HL-60 (cell line): ENCODE results near the gene GMDS.

Source experiments
- DNase-seq, 2 experiments: peaks; one replicate each; pipeline ENCODE4 v3.0.0-alpha.2; 2010 to 2020; ENCODE audit warnings: low read depth in 1 of 2, low spot score in 1 of 2
- H3K27ac ChIP-seq: fragments of 250-450 bp; sonication (Bioruptor Pico); replicated peaks from 2 replicates; pipeline ENCODE4 v1.5.1; 2020; ENCODE audit warnings: mild to moderate bottlenecking, moderate library complexity
- H3K27me3 ChIP-seq: fragments of 250-450 bp; sonication (Bioruptor Pico); 2 replicates; pipeline ENCODE4 v1.5.1; 2021; ENCODE audit warnings: mild to moderate bottlenecking, moderate library complexity; ENCODE audit not compliant: insufficient read depth, poor library complexity, severe bottlenecking
- H3K4me3 ChIP-seq: replicated peaks from 2 replicates; pipeline ENCODE4 v1.5.1; 2011; ENCODE audit warnings: mild to moderate bottlenecking, control low read depth, low read length; ENCODE audit not compliant: insufficient read depth
- GABPA ChIP-seq: IDR thresholded peaks from 2 replicates; pipeline ENCODE4 v1.6.1; 2012; ENCODE audit warnings: low read depth
- POLR2AphosphoS5 ChIP-seq: IDR thresholded peaks from 2 replicates; pipeline ENCODE4 v1.6.1; 2012; ENCODE audit warnings: low read depth
- SPI1 ChIP-seq: IDR thresholded peaks from 2 replicates; pipeline ENCODE4 v1.6.1; 2012; ENCODE audit warnings: low read depth, mild to moderate bottlenecking, borderline replicate concordance
- TF ChIP-seq, protein P1 (sequence below): IDR thresholded peaks from one replicate; pipeline ENCODE4 v1.5.1; 2011; ENCODE audit warnings: low read length, control low read depth, inconsistent platforms; ENCODE audit not compliant: insufficient read depth
- TF ChIP-seq, protein P2 (sequence below): IDR thresholded peaks from 2 replicates; pipeline ENCODE4 v1.6.1; 2012; ENCODE audit warnings: low read depth; ENCODE audit not compliant: insufficient replicate concordance

GMDS gene

DNA sequence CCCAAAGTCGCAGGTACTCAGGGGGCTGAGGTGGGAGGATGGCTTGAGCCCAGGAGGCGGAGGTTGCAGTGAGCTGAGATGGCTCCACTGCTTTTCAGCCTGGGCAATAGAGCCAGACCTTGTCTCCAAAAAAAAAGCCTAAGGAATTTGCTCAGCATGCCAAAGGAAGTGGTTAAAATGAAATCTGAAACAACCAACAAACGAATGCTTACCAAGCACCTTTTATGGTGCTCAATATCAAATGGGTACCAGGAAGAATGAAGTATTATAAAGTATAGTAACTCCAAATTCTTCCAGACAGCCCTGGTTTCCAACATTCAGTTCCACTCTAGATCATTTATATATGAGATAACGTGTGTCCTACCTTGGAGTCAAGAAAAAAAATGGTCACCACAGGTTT is 14.0 kb downstream of the GMDS start:
- DNase-seq: no peak
- no peak overlapping the region for H3K4me3 ChIP-seq
- no peak overlapping the region for H3K27ac ChIP-seq
- H3K27me3 ChIP-seq: no peaks in the 10 kb centered on the region
- TF ChIP-seq SPI1: no peak
- TF ChIP-seq, protein P1, sequence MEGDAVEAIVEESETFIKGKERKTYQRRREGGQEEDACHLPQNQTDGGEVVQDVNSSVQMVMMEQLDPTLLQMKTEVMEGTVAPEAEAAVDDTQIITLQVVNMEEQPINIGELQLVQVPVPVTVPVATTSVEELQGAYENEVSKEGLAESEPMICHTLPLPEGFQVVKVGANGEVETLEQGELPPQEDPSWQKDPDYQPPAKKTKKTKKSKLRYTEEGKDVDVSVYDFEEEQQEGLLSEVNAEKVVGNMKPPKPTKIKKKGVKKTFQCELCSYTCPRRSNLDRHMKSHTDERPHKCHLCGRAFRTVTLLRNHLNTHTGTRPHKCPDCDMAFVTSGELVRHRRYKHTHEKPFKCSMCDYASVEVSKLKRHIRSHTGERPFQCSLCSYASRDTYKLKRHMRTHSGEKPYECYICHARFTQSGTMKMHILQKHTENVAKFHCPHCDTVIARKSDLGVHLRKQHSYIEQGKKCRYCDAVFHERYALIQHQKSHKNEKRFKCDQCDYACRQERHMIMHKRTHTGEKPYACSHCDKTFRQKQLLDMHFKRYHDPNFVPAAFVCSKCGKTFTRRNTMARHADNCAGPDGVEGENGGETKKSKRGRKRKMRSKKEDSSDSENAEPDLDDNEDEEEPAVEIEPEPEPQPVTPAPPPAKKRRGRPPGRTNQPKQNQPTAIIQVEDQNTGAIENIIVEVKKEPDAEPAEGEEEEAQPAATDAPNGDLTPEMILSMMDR: no peak

DNA sequence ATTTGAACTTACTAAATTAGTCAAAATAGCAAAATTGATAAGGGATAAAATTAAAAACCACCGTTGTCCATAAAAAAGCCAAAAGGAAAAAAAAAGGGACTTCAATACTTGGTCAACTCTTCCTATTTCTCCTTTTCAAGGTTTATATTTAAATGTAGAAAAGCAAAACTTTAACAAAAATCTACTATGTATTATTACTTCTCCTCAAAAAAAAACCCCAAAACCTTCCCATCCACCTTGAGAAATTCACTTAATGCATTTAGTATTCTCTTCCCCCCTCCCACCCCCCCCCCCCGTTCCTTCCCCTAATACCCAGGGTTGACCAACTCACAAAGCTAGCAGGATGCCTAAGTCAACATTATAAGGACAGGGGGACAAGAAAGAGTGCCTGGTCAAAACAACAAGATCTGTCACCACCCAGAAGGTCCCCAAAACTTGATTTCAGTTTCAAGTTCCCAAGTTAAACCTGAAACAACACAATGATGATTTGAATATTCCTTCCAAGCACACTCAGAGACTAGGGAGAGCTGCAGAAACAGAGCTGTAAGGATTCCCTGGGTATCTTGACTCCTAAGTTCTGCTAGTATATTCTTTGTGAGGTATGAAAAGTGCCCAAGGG is 14.6 kb downstream of the GMDS start:
- no peak overlapping the region for H3K4me3 ChIP-seq
- H3K27ac ChIP-seq: no peak overlapping the region

DNA sequence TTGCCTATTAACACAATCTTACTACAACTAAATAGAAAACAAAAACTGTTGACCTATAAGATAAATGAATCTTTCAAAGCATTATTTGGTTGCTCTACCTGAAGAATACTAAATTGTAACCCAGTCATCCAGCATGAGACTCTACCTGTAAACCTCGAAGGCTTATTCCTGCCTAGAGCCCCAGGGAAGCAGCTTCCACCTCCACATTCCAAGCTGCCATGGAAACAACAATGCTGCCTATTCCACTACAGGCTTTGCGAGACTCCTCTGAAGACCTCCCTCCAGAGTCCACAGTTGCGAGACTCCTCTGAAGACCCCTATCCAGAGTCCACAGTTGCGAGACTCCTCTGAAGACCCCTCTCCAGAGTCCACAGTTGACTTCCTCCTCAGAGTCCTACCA is 15.7 kb downstream of the GMDS start:
- Histone ChIP-seq H3K4me3 (no peak overlapping the region), H3K27me3 (no peaks in the 10 kb centered on the region), H3K27ac (no peak overlapping the region)
- no peak for DNase-seq
- TF ChIP-seq, protein P1: no peak
- TF ChIP-seq, protein P2, sequence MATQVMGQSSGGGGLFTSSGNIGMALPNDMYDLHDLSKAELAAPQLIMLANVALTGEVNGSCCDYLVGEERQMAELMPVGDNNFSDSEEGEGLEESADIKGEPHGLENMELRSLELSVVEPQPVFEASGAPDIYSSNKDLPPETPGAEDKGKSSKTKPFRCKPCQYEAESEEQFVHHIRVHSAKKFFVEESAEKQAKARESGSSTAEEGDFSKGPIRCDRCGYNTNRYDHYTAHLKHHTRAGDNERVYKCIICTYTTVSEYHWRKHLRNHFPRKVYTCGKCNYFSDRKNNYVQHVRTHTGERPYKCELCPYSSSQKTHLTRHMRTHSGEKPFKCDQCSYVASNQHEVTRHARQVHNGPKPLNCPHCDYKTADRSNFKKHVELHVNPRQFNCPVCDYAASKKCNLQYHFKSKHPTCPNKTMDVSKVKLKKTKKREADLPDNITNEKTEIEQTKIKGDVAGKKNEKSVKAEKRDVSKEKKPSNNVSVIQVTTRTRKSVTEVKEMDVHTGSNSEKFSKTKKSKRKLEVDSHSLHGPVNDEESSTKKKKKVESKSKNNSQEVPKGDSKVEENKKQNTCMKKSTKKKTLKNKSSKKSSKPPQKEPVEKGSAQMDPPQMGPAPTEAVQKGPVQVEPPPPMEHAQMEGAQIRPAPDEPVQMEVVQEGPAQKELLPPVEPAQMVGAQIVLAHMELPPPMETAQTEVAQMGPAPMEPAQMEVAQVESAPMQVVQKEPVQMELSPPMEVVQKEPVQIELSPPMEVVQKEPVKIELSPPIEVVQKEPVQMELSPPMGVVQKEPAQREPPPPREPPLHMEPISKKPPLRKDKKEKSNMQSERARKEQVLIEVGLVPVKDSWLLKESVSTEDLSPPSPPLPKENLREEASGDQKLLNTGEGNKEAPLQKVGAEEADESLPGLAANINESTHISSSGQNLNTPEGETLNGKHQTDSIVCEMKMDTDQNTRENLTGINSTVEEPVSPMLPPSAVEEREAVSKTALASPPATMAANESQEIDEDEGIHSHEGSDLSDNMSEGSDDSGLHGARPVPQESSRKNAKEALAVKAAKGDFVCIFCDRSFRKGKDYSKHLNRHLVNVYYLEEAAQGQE: no peak
- TF ChIP-seq GABPA: no peak
- TF ChIP-seq POLR2AphosphoS5: no peak
- no peak for TF ChIP-seq SPI1

More for the DNA sequence above, 14.6 kb downstream of the GMDS start:
- TF ChIP-seq, protein P2: no peak
- TF ChIP-seq POLR2AphosphoS5 (no peak), SPI1 (no peak), GABPA (no peak)
- TF ChIP-seq, protein P1: no peak
- DNase-seq: no peak
- no peaks in the 10 kb centered on the region for H3K27me3 ChIP-seq

DNA sequence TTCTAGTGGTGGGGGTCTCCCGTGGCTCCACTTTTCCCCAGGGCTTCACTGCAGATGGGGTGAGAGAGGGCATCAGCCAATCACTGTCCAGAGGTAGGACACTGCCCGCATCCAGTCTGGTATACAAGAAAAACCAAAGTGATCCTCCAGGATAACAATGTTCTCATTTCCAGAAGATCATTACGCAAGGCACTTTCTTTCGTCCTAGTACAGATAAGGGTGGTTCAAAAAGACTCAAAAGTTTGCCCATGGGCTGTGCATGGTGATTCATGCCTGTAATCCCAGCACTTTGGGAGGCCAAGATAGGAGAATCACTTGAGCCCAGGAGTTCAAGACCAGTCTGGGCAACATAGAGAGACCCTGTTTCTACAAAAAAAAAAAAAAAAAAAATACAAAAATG is 16.4 kb downstream of the GMDS start:
- no peak overlapping the region for H3K4me3 ChIP-seq
- no peaks in the 10 kb centered on the region for H3K27me3 ChIP-seq
- TF ChIP-seq SPI1 (no peak), POLR2AphosphoS5 (no peak), GABPA (no peak)
- TF ChIP-seq, protein P1: no peak
- TF ChIP-seq, protein P2: no peak
- H3K27ac ChIP-seq: no peak overlapping the region
- DNase-seq: no peak
